ENCODE data around the gene CASZ1.

Gene CASZ1

GRCh38 chr1:10681296-10682107 lies 114.9 kb downstream of the CASZ1 start:
- DNase-seq = no peak

DNA sequence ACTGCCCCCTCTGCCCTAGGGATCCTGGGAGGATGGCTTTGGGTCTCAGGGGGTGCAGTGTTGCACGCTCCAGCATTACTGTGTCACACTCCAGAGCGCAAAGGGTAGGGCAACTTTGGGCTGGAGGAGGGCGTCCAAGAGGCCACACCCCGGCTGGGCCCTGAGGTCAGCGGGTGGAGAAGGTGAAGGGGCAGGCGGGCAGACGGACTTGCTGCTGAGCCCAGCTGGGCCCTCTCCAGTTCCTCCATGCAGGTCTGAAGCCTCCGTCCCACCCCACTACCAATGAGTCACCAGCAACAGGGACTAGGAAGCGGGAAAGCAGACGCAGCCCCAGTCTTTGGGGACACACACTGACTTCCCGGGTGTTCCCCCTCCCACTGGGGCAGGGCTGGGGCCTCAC lies 116.0 kb downstream of the CASZ1 start:
- no peak for DNase-seq

DNA sequence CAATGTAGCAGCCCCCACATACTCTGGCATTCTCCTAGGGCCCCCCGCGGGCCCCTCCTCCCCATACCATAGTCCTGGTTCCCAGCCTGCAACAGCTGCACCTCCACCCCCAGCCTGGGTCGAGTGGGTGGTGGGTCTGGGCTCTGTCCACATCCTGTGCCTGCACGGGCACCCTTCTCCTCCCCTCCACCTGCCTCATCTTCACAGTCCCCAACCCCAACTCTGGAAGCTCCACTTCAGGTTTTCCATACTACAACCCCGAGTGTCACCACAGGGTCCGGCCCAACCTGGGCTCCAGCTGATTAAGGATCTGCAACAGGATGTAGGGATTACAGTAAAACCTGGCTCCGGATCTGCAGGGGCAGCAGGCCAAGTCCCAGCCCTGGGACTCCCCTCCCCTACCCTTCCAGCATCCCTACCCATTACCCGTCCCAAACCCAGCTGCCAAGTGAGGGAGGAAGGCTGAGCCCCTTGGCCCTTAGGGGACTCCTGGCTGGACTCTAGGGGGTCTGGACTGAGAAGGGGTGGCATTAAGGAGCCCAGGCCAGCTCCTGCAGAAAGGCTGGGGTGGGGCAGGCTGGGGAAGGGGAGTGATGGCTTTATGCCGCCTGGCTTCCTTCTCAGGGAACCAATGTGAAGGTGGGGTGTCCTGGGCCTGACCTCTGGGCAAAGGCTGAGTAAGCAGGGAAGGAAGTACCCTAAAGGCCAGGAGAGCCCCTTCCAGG lies 116.8 kb downstream of the CASZ1 start:
- no peak for DNase-seq

GRCh38 chr1:10678852-10679251 lies 117.6 kb downstream of the CASZ1 start:
- no peak for DNase-seq

- DNase-seq = no peak
These were observed 118.0 kb downstream of the CASZ1 start for GRCh38 chr1:10678402-10678801.

DNA sequence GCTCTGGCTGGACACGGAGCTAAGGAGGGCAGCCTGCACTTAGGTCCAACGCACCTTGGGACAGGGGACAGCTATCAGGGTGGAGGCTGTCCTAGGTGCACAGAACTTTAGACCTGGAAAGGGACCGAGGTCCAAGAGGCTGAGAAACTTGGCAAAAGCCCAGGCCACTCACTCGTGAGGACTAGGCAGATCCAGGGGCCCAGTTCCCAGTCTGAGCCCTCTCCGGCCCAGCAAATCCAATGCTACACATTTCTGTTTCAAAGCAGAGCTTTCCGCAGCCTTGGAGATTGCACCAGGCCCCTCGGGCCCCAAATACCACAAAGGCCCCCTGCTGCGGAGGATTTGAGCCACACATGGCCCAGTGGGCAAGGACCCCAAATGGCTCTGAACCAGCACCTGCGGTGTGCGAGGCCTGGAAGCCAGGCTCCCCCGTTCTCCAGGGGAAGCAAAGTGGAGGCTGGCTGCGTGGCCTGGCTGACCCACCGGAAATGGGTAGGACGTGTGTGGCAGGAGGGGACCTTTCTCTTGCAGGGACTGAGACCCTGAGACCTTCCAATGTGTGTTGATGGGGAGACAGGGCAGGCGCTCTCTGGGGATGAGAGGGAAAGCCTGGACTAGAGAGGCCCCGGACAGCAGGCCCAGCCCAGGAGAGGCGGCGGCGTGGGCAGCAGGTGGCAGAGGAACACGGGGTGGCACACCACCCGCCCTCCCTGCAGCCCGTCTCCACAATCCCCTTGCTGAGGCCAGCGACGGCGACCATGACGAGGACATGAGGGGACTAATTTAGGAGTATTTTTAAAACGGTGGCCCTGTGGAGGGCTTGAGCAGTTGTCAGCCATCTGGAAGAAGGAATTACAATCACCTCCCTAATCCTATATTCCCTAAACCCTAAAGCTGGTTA lies 118.7 kb downstream of the CASZ1 start:
- DNase-seq = no peak

- DNase-seq = no peak
These were observed 119.5 kb downstream of the CASZ1 start for GRCh38 chr1:10676963-10677362.

- no peak for DNase-seq
These were observed 120.6 kb downstream of the CASZ1 start for GRCh38 chr1:10675813-10676212.

DNA sequence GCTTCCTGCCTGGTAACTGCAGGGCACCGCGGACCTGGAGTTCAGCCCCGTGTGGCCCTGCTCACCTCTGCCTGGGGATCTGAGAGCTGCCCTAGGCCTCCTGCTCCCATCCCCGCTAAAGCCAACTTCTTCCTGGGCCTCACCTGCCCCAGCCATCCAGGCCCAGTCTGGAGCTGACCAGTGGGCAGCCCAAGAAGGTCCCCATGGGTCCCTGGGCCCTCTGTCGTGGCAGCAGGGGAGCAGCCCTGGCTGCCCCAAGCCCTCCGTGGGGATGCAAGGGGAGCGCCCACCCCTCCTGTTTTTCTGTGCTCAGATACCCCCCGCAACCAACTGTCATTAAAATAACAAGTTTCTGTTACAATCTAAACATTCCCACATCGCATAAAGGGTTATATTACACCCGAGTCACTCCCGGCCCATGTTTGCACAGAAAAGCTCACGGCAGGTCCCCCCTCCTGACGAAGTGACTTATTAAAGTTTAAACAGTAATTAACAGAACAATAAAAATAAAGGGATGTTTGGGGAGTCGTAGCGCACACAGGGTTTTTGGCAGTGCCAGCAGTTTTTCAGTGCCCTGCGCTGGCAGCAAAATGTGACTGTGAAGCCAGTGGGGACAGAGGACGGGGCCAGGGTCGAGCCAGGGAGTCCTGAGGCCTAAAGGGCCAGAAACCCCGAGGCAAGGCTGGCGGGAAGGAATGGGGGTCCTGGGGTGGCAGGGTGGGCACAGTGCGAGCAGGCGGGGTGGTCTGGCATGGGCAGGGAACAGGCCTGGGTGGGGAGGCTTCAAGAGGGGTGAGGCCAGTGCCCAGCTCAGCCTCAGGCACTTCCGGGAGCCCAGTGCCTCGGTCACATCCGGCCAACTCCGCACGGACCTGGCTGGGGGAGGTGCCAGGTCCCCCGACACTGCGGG lies 121.5 kb downstream of the CASZ1 start:
- DNase-seq = no peak

DNA sequence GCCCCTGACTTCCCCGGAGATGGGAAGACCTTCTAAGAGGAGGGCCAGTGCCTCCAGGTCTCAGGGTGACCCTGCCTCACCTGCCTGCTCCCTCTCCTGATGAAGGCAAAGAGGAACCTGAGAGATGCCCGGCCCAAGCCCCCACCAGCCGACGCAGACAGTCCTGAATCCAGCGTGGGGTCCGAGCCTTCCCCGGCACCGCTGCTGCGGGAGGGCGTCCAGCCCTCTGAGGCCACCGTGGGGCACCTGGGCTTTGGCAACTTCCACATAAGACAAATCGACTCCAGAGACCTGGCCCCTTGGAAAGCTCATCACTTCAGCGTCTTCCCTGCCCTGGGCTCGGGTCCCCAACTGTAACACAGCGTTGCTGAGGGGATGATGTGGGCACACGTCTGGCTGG lies 122.2 kb downstream of the CASZ1 start:
- no peak for DNase-seq

DNA sequence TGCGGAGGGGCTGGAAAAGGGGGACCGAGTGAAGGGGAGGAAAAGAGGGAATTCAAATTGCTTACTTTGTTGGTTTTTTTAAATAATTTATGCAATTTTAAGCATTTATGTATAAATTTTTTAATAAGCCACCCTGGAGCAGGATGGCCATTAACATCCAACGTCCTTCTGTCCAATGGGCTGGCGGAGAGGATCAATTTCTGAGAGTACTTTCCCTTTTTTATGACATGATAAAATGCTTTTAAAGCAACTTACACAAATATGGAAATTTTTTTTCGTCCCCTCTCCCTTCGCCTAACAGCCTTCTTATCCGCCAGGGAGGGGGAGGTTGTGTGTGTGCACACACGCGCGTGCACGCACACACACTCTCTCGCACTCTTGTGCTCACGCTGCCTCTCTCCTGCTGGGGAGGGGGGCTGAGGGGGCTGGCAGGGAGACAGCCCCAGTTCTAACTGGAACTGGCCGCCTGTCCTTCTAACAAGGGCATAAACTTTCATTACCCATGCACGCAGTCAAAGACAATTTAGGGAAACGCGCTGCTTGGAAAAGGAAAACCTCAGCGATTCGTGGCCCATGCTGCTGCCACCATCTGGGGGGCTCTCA lies 123.2 kb downstream of the CASZ1 start:
- no peak for DNase-seq

- DNase-seq = no peak
These were observed 123.9 kb downstream of the CASZ1 start for GRCh38 chr1:10672343-10673050.

DNA sequence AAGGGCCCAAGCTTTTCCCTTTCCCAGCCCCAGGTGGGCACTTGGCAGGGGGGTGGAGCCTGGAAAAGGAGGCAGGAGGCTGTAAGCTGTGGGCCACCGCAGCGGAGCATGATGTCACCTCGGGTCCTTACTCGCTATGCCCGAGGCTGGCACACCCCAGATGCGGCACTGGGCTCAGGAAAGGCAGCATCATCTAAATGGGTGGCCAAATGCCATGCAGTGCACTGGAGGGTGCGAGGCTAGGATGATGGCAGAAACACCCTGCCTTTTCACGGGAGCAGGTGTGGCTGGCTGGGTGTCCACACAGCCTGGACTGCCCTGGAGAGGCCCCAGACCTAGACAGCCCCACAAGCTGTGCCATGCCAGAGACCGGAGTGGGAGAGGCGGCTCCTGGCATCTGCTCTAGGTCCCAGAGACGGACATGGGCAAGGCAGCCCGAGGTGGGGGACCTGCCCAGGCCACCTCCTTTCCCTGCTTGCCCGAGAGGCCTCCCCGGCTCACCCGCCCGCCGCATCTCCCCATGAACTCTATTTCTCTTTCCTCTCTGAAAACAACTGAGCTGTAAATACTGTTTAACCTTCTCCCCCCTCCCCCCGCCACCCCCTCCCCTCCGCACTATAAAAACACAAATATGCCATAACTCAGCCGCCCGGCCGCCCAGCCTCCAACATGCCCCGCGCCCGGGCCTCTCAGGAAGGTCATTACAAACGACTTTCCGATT lies 124.7 kb downstream of the CASZ1 start:
- DNase-seq = no peak

- DNase-seq = no peak
These were observed 125.4 kb downstream of the CASZ1 start for GRCh38 chr1:10671090-10671489.

GRCh38 chr1:10670190-10670589 lies 126.3 kb downstream of the CASZ1 start:
- no peak for DNase-seq

DNA sequence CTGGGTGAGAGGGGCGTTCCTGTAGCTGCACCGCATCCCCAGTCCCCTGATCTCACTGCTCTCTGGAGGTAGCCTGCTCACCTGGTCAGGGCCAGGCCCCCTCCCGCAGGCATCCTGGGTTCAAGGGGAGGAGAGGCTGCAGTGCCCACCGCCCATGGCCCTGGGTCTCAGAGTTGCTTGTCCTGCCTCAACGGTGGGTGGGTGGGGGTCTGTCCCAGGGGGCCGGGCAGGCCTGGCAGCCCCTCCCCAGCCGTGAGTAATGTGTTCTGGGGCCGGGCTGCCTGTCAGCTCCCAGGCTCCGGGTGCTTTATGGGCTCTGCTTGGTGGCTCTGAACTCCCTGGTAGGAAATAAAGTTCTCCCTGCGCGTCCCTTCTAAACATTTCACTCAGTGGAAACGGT lies 126.9 kb downstream of the CASZ1 start:
- DNase-seq = no peak

GRCh38 chr1:10667861-10668761 lies 128.3 kb downstream of the CASZ1 start:
- DNase-seq = no peak

DNA sequence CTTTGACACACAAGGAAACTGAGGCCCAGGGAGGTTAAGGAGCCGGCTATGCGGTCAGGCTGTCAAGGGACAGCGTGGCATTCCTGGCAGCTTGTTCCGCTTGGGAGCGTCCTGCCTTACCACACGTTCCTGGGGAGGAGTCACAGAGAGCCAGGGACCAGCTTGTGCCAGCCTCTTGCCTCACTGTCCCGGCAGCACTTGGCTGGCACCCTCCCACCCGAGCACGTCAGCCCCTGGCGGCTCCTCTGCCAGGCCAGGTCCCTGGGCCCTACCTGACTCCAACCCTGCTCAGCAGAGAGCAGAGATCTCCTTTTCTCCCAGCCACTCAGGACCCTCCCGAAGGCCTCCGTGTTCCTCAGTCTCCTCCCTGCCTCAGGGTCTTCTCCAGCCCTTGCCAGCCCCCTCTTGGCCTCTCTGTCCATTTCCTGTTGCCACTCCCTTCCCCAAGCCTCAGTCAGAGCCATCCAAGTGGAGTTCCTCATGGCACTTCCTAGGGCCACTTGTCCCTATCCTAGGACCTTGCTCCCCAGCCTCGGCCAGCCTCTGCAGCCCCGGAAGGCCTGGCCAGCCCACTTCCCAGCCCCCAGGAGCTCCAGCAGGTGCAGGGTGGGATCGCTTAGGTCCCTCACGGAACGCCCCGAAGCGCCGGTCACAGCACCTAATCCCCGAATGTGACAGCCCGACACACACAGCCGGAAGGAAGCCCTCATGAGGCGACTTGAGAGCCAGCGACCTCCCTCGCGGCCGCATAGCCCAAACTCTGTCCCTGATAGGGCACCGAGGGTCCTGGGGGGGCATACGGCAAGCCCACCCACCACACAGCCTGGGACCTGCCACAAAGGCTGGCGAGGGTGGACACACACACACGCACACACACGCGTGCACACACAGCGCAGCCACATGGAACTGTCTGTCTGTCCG lies 130.3 kb downstream of the CASZ1 start:
- no peak for DNase-seq

Measured in activated T-cell treated with anti-CD3 and anti-CD28 coated beads, Interleukin-2, amount 50 U/mL, for 1 hour (primary cell).